COLO829 (cell line): Measurements from ENCODE around the gene OSCP1.
A peak's percentile ranks its signal among the peaks of the same experiment; 100 is the strongest.

ENCODE experiments used
- DNase-seq: peaks from one replicate; pipeline ENCODE4 v3.0.0; 2012; ENCODE audit warnings: low spot score

OSCP1 gene

GRCh38 chr1:36382669-36383068, 67.6 kb downstream of the OSCP1 start:
- DNase-seq: no peak

GRCh38 chr1:36382231-36382630, 68.0 kb downstream of the OSCP1 start:
- no peak for DNase-seq

GRCh38 chr1:36381405-36381804, 68.8 kb downstream of the OSCP1 start:
- DNase-seq: no peak

GRCh38 chr1:36380782-36381181, 69.5 kb downstream of the OSCP1 start:
- DNase-seq: no peak

- DNase-seq: no peak
These were observed 70.1 kb downstream of the OSCP1 start for GRCh38 chr1:36380143-36380619.

- no peak for DNase-seq
These were observed 72.3 kb downstream of the OSCP1 start for GRCh38 chr1:36377791-36378492.

- DNase-seq: no peak
These were observed 77.6 kb downstream of the OSCP1 start for GRCh38 chr1:36372617-36373016.

- peak; percentile 82 for DNase-seq
These were observed 81.0 kb downstream of the OSCP1 start for GRCh38 chr1:36369061-36369861.
